ENCODE data around the gene CAPN8.

GRCh38 chr1:223700942-223701637, 35.6 kb upstream of the CAPN8 start:
- no peak for TF ChIP-seq CTCF (optimal IDR thresholded peaks at IDR 0.05 in 1 of 3, IDR thresholded peaks at IDR 0.05 in 1 of 3, conservative IDR thresholded peaks at IDR 0.05 in 1 of 3; ENCODE audit: extremely low read depth in 1 of 3, insufficient read depth in 2 of 3, low read length in 3 of 3)
- TF ChIP-seq EZH2 (IDR thresholded peaks at IDR 0.05; ENCODE audit: low read length) = no peak
